NCI-H2196 (cell line): ENCODE results near the gene PRPF6.

Experiments used
- DNase-seq: peaks from one replicate; lab custom pipeline; 2025; ENCODE audit not compliant: unreplicated experiment; lab: John Stamatoyannopoulos, UW

PRPF6 gene

GRCh38 chr20:64057628-64058498 lies 76.9 kb downstream of the PRPF6 start:
- peak; percentile 90 for DNase-seq

DNA sequence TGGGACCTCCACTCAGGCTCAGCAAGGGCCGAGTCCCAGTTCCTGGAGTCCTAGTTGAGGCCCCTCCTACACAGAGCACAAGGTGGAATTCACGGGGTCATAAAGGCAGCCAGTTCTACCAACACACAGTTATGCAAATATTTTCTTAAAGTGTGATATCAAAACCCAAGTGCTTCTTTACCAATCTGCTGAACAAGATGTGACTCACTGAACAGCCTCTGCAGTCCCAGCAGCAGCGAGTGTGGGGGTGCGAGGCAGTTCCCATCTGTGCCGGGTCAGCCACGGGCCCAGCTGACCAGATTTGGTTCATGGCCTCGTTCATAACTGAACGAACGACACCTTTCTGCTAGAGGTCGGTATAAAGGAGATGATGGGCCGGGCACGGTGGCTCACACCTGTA lies 77.6 kb downstream of the PRPF6 start:
- no peak for DNase-seq

- DNase-seq = no peak
Observed at GRCh38 chr20:64062276-64062595, 81.3 kb downstream of the PRPF6 start.

DNA sequence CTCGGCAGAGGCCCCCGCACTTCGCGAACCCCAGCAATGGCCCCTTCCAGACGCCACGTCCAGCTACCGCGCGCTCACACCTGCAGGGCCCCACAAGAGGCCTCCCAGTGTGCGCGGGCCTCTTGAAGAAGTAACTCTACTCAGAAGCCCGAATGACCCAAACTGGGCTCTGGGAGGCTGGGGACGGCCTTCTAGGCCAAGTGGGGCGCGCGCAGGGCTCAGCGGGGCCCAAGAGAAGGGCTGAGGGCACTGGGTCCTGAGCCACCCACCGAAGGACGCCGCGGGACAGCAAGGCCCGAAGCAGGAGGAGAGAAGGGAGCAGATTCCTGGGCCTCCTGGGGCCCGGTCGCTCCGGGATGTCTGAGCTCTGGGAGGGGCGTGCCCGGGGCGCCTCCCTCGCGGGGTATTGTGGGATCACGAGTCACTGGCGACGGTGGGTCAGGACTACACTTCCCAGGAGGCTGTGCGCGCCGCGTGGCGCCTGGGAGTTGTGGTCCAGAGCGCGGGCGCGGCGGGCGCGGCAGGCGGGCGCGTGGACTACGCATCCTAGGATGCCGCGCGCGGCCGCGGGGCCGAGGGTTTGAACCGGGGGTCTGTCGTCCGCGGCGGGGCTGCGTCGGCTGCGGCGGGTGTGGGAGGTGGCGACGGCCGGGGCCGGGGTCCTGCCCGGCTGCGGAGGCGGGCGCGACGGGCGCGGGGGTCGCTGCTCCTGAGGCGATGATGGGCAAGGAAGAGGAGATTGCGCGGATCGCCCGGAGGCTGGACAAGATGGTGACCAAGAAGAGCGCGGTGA lies 81.9 kb downstream of the PRPF6 start, which contains the start of gene TCEA2:
TCEA2 (plus strand) TSS at position 603 of the 793 bp plus-strand sequence; CDS start at position 718, 115 bp downstream.
- peak; percentile 97 for DNase-seq

DNA sequence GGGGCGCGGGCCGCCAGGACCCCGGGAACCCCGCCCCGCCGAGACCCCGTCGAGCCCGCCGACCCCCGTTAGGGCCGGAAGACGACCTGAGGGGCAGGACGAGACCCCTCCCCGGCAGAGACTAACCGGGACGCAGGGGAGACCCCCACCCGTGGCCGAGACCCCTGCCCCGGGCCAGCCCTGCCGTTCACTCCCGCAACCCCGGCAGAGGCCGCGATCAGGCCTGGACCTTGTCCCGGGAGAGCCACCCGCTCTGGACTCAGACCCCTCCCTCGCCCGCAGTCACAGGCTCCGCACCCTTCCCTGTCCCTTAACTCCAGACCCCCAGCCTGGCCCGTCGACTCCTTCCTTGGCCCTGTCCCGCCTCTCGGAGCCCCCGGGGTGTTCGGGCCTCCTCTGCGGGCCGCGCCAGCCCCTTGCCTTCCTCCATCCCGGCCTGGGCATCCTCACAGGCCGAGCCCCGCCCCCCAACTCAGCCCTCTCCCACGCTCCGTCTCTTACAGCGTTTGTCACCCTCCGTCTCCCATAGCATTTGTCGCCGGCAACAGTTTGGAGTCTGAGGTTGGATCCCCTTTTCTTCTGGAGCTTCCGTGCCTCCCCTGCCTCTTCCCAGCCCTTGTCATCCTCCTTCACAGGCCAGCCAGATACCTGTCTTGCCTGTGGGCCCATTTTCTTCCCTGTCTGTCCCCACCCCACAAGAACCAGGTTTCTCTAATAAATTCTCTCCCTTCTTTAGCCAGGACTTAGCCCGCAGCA lies 82.6 kb downstream of the PRPF6 start:
- DNase-seq = no peak

GRCh38 chr20:64064145-64064698 lies 83.3 kb downstream of the PRPF6 start:
- DNase-seq = no peak

DNA sequence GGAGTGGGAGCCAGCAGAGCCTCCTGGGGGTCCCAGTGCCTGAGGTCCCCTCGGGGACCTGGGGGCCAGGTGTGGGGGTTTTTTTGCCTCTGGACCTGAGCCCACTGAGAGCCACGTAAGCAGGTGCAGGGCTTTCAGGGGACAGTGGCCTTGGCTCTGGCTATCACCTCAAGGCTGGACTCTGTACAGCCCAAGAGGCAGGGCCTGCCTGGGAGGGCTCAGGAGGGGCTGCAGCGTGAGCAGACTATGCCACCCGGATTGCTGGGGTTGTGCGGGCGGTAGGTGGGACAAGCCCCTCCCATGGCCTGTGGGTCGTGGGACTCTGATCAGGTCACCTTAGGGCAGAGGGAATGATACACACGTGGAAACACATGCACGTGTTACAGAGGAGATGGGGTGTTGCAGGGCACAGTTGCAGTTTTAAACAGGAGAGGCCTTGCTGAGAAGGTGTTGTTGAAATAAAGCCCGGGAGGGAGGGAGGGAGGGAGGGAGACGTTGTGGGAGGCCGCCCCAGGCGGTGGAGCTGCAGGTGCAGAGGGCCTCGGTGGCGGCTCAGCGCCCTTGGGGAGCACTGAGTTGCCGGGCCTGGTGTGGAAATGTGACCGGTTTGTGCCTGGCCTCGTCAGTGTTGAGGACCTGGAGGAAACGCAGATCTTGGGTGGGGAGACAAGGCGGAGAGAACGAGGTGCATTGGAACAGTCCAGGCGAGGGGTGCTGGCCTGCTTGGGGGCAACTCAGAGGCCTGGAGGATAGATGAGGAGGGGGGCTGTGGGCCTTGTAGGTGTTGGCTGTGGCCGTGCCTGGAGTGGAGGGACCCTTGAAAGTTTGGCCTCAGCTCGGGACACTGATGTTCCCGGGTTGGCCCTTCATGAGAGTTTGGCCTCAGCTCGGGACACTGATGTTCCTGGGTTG lies 84.4 kb downstream of the PRPF6 start:
- DNase-seq = no peak

DNA sequence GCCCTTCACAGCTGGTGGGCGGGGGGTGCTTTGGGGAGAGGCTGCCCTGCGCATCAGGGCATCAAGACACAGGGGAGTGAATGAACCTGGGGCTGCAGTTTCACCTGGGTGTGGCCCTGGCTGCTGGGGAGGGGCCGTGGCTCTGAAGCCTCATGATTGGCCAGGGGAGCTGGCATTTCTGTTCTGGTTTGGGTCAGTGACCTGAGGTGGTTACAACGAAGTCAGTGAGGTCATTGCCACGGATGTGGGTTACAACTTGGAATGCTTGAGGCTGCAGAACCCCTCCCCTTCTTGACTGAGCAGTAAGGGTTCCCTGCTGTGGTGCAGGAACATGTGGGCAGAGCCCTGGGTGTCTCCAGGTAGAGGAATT lies 85.0 kb downstream of the PRPF6 start:
- peak; percentile 28 for DNase-seq

GRCh38 chr20:64067005-64067632 lies 86.2 kb downstream of the PRPF6 start:
- DNase-seq = no peak

DNA sequence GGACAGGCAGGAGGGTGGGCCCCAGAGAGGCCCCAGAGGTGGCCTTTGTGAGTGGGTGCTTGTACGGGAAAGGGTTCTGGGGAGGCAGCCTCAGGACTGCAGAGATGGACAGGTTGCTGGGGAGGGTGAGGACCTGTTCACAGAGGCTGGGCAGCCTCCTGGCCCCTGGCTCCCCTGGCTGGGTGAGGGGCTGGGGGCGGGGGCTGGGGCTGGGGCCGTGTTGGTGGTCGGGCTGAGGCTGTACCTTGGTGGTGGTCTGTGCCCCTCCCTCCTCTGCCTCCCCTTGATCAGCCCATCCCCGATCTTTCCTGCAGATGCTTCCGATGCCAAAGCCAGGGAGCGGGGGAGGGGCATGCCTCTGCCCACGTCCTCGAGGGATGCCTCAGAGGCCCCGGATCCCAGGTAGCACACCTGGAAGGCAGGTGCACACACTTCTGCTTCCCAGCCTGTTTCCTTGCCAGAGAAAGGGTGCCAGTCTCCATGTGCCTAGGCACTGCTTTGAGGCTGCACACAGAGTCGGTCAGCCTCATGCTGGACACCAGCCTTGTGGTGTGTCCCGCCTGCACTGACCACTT lies 86.9 kb downstream of the PRPF6 start:
- DNase-seq = no peak

DNA sequence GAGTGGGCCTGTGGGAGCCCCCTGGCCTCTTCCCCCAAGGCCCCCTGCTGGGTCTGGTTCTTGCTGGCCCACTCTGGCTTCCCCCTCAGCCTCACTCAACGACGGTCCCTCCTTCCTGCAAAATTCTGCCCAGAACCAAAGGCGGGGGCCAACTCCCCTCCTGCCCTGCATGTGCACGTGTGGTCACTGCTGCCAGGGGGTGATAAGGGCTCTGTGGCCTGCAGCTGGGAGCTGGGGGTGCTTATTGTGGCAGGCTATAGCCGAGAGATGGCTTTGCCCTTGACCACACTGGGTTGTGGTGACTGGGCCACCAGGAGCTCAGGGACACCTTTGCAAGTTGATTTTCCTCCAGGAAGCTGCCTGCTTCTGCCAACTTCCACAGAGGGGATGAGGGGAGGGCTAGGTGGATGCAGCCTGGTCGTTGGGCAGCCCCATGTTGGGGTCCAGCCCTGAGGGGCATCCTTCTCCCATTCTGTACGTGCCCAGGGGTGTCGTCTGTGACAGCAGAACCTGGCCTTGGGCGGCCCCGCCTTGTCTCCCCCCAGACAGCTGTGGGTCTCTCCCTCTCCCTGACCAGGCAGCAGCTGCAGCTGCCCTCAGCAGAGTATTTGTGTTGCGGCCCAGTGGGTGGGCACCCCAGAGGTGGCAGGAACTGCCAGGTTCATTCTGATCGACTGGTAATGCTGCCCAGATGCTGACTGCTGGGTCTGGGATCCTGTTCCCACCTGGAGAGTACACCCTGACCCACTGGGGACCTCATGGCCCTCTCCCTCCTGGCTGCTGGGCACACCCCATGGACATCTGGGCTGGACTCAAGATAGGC lies 87.7 kb downstream of the PRPF6 start:
- no peak for DNase-seq

DNA sequence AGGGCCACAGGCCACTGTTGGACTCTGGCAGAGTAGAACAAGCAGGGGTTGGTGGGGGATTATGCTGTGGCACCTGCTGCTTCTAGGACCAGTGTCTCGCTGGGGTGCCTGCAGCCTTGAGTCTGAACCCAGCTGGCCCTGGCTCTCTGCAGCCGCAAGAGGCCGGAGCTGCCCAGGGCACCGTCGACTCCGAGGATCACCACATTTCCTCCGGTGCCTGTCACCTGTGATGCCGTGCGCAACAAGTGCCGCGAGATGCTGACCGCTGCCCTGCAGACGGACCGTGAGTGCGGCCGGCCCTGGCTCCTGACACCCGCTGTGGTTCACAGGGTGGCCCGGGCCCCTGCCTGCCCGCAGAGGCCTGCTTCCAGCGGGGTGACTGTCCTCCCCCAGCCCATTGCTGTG lies 88.3 kb downstream of the PRPF6 start:
- no peak for DNase-seq

GRCh38 chr20:64069614-64070243 lies 88.8 kb downstream of the PRPF6 start:
- peak; percentile 26 for DNase-seq

GRCh38 chr20:64070244-64070993 lies 89.5 kb downstream of the PRPF6 start:
- no peak for DNase-seq

- no peak for DNase-seq
Observed at GRCh38 chr20:64071341-64072332, 90.7 kb downstream of the PRPF6 start.

- no peak for DNase-seq
Observed at GRCh38 chr20:64072498-64073063, 91.6 kb downstream of the PRPF6 start.
